22Rv1 (cell line): ENCODE data around the gene BTBD10.

Source experiments
- ZFX ChIP-seq: fragments of 450-650 bp; IDR thresholded peaks from 2 replicates; pipeline ENCODE4 v1.6.1; 2017; ENCODE audit warnings: antibody characterized with exemption, borderline replicate concordance
- TF ChIP-seq, protein P1 (sequence below): fragments of 450-650 bp; IDR thresholded peaks from 2 replicates; pipeline ENCODE4 v1.5.1; 2017; ENCODE audit warnings: mild to moderate bottlenecking

GRCh38 chr11:13376402-13376801, 86.6 kb downstream of the BTBD10 start:
- TF ChIP-seq, protein P1, sequence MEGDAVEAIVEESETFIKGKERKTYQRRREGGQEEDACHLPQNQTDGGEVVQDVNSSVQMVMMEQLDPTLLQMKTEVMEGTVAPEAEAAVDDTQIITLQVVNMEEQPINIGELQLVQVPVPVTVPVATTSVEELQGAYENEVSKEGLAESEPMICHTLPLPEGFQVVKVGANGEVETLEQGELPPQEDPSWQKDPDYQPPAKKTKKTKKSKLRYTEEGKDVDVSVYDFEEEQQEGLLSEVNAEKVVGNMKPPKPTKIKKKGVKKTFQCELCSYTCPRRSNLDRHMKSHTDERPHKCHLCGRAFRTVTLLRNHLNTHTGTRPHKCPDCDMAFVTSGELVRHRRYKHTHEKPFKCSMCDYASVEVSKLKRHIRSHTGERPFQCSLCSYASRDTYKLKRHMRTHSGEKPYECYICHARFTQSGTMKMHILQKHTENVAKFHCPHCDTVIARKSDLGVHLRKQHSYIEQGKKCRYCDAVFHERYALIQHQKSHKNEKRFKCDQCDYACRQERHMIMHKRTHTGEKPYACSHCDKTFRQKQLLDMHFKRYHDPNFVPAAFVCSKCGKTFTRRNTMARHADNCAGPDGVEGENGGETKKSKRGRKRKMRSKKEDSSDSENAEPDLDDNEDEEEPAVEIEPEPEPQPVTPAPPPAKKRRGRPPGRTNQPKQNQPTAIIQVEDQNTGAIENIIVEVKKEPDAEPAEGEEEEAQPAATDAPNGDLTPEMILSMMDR = no peak
- no peak for TF ChIP-seq ZFX
